Measurements from ENCODE around the gene NEURL1B. TPM values are rescaled to one million over a fixed set of nuclear protein-coding genes. Genes with fewer than 3 reads are reported as not detected.

The NEURL1B gene
- total and polyA plus RNA-seq, 4 donors, result 1.5 to 10.0 (median 5.5) TPM

DNA sequence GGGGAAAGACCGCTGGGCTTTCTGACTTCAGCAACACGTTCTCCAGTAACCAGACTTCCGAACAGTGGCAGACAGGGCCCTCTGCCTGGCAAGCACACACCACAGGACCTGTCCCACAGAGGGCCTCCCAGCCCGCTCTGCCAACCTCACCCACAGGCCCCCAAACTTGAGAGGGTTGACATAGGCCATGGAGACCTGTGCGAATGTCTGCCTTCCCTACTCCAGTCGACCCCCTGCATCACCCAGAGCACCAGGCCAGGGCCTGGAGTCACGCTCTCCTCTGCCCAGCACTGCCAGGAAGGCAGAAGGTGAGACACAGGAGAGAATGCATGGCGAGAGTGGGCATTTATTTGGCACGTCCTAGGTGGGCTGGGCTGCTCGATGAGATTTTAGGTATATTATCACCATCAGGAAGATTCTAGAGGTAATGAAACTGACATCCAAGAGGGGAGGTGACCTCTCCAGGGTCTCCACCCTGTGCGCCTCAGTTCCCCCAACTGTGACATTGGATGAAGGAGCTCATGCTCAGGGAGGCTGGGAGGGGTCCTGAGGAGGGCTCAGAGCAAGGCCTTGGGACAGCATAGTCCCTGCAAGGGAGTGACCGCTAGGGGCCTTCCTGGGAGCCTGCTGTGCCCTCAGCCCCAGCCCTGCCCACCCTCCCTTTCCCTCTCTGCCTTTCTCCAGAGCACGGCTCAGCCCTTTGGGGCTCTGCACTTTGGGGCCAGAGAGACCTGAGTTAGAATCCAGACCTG is 75.0 kb downstream of the NEURL1B start:
- 83% methylated on average over 13 of the region's 13 CpGs for WGBS
- H3K27me3 ChIP-seq (ENCODE audit: control insufficient read depth in 4 of 4, insufficient read depth in 4 of 4, low read length in 3 of 4), result no peaks in the 10 kb centered on the region
- H3K9ac ChIP-seq (ENCODE audit: low read depth in 1 of 2, low read length in 2 of 2), result peak overlapping the region; percentile 26 to 35
- H3K27ac ChIP-seq (ENCODE audit: low read depth in 1 of 2, low read length in 2 of 2), result peak overlapping the region; percentile 86 to 89
- no peak for DNase-seq (ENCODE audit: low spot score)
- TF ChIP-seq JUND (IDR thresholded peaks at IDR 0.05) (no peak), TAF1 (conservative IDR thresholded peaks at IDR 0.05) (no peak), YY1 (IDR thresholded peaks at IDR 0.05) (no peak), FOXA1 (IDR thresholded peaks at IDR 0.05) (no peak), SP1 (IDR thresholded peaks at IDR 0.05) (no peak), FOXA2 (IDR thresholded peaks at IDR 0.05) (no peak), RAD21 (IDR thresholded peaks at IDR 0.05) (no peak), HNF4A (conservative IDR thresholded peaks at IDR 0.05) (no peak), GABPA (IDR thresholded peaks at IDR 0.05 in 1 of 2, conservative IDR thresholded peaks at IDR 0.05 in 1 of 2) (no peak), RXRA (IDR thresholded peaks at IDR 0.05) (no peak), HNF4G (IDR thresholded peaks at IDR 0.05) (no peak), EGR1 (IDR thresholded peaks at IDR 0.05; ENCODE audit: low read depth in 2 of 2) (no peak)
- TF ChIP-seq, protein P1, sequence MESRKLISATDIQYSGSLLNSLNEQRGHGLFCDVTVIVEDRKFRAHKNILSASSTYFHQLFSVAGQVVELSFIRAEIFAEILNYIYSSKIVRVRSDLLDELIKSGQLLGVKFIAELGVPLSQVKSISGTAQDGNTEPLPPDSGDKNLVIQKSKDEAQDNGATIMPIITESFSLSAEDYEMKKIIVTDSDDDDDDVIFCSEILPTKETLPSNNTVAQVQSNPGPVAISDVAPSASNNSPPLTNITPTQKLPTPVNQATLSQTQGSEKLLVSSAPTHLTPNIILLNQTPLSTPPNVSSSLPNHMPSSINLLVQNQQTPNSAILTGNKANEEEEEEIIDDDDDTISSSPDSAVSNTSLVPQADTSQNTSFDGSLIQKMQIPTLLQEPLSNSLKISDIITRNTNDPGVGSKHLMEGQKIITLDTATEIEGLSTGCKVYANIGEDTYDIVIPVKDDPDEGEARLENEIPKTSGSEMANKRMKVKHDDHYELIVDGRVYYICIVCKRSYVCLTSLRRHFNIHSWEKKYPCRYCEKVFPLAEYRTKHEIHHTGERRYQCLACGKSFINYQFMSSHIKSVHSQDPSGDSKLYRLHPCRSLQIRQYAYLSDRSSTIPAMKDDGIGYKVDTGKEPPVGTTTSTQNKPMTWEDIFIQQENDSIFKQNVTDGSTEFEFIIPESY (IDR thresholded peaks at IDR 0.05), result no peak
- TF ChIP-seq, protein P2, sequence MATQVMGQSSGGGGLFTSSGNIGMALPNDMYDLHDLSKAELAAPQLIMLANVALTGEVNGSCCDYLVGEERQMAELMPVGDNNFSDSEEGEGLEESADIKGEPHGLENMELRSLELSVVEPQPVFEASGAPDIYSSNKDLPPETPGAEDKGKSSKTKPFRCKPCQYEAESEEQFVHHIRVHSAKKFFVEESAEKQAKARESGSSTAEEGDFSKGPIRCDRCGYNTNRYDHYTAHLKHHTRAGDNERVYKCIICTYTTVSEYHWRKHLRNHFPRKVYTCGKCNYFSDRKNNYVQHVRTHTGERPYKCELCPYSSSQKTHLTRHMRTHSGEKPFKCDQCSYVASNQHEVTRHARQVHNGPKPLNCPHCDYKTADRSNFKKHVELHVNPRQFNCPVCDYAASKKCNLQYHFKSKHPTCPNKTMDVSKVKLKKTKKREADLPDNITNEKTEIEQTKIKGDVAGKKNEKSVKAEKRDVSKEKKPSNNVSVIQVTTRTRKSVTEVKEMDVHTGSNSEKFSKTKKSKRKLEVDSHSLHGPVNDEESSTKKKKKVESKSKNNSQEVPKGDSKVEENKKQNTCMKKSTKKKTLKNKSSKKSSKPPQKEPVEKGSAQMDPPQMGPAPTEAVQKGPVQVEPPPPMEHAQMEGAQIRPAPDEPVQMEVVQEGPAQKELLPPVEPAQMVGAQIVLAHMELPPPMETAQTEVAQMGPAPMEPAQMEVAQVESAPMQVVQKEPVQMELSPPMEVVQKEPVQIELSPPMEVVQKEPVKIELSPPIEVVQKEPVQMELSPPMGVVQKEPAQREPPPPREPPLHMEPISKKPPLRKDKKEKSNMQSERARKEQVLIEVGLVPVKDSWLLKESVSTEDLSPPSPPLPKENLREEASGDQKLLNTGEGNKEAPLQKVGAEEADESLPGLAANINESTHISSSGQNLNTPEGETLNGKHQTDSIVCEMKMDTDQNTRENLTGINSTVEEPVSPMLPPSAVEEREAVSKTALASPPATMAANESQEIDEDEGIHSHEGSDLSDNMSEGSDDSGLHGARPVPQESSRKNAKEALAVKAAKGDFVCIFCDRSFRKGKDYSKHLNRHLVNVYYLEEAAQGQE (IDR thresholded peaks at IDR 0.05), result no peak
- TF ChIP-seq, protein P3, sequence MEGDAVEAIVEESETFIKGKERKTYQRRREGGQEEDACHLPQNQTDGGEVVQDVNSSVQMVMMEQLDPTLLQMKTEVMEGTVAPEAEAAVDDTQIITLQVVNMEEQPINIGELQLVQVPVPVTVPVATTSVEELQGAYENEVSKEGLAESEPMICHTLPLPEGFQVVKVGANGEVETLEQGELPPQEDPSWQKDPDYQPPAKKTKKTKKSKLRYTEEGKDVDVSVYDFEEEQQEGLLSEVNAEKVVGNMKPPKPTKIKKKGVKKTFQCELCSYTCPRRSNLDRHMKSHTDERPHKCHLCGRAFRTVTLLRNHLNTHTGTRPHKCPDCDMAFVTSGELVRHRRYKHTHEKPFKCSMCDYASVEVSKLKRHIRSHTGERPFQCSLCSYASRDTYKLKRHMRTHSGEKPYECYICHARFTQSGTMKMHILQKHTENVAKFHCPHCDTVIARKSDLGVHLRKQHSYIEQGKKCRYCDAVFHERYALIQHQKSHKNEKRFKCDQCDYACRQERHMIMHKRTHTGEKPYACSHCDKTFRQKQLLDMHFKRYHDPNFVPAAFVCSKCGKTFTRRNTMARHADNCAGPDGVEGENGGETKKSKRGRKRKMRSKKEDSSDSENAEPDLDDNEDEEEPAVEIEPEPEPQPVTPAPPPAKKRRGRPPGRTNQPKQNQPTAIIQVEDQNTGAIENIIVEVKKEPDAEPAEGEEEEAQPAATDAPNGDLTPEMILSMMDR (IDR thresholded peaks at IDR 0.05; ENCODE audit: low read depth, low read length, missing input control), result no peak
- TF ChIP-seq, protein P4, sequence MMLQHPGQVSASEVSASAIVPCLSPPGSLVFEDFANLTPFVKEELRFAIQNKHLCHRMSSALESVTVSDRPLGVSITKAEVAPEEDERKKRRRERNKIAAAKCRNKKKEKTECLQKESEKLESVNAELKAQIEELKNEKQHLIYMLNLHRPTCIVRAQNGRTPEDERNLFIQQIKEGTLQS (IDR thresholded peaks at IDR 0.05), result no peak
- TF ChIP-seq, protein P5, sequence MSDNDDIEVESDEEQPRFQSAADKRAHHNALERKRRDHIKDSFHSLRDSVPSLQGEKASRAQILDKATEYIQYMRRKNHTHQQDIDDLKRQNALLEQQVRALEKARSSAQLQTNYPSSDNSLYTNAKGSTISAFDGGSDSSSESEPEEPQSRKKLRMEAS (IDR thresholded peaks at IDR 0.05), result no peak
- no peaks in the 10 kb centered on the region for H3K36me3 ChIP-seq (ENCODE audit: control insufficient read depth in 4 of 4, insufficient read depth in 3 of 4, low read depth in 1 of 4, low read length in 3 of 4)
- no peaks in the 10 kb centered on the region for H3K9me3 ChIP-seq (ENCODE audit: control insufficient read depth in 4 of 4, low read length in 3 of 4)
- peaks cover 11 to 38% (median 22%) of the 10 kb centered on the region in 4 donors for H3K4me1 ChIP-seq (ENCODE audit: control insufficient read depth in 4 of 4, insufficient read depth in 4 of 4, low read length in 3 of 4)
- H3K4me3 ChIP-seq (ENCODE audit: low read depth in 1 of 3, low read length in 3 of 3), result no peak overlapping the region
